GM18517 (cell line): ENCODE data around the gene GLT6D1.
"Not testable (repeated sequence)": the region's sequence is repeated elsewhere in the genome, so short reads cannot be mapped to it uniquely, and the experiment has no call there.

Source experiments
- ATAC-seq: cut with Tn5 transposase; IDR thresholded peaks from one replicate; pipeline ENCODE4 v1.9.1; 2021; ENCODE audit warnings: mild to moderate bottlenecking, moderate library complexity; ENCODE audit not compliant: unreplicated experiment

Gene GLT6D1

GRCh38 chr9:135665795-135666189 is 26.5 kb upstream of the GLT6D1 start:
- no peak for ATAC-seq

GRCh38 chr9:135664801-135665794 is 25.8 kb upstream of the GLT6D1 start:
- no peak for ATAC-seq

- ATAC-seq, result no peak
Measured at GRCh38 chr9:135664266-135664665, 24.9 kb upstream of the GLT6D1 start.

- ATAC-seq, result no peak
Measured at GRCh38 chr9:135663857-135664256, 24.5 kb upstream of the GLT6D1 start.

- ATAC-seq, result no peak
Measured at GRCh38 chr9:135663451-135663770, 24.1 kb upstream of the GLT6D1 start.

GRCh38 chr9:135662758-135663450 is 23.6 kb upstream of the GLT6D1 start, which contains the start of gene LCN9:
Gene LCN9, plus strand, starts transcription at chr9:135663309. Its CDS starts 13 bp downstream, at chr9:135663322.
- no peak for ATAC-seq

GRCh38 chr9:135661816-135662560 is 22.6 kb upstream of the GLT6D1 start:
- ATAC-seq, result no peak

GRCh38 chr9:135660407-135660806 is 21.1 kb upstream of the GLT6D1 start:
- no peak for ATAC-seq

GRCh38 chr9:135659252-135659651 is 19.9 kb upstream of the GLT6D1 start:
- ATAC-seq, result no peak

- ATAC-seq, result no peak
Measured at GRCh38 chr9:135657416-135657815, 18.1 kb upstream of the GLT6D1 start.

- no peak for ATAC-seq
Measured at GRCh38 chr9:135655317-135655716, 16.0 kb upstream of the GLT6D1 start.

- ATAC-seq, result no peak
Measured at GRCh38 chr9:135650408-135650807, 11.1 kb upstream of the GLT6D1 start.

- ATAC-seq, result no peak
Measured at GRCh38 chr9:135649508-135649907, 10.2 kb upstream of the GLT6D1 start.

- ATAC-seq, result no peak
Measured at GRCh38 chr9:135648494-135649410, 9.4 kb upstream of the GLT6D1 start.

- ATAC-seq, result no peak
Measured at GRCh38 chr9:135647884-135648283, 8.5 kb upstream of the GLT6D1 start.

- ATAC-seq, result no peak
Measured at GRCh38 chr9:135644631-135645218, 5.4 kb upstream of the GLT6D1 start.

GRCh38 chr9:135641745-135642144 is 2.4 kb upstream of the GLT6D1 start:
- no peak for ATAC-seq

GRCh38 chr9:135641047-135641446 is 1.7 kb upstream of the GLT6D1 start:
- no peak for ATAC-seq

- not testable (repeated sequence) for ATAC-seq
Measured at GRCh38 chr9:135636930-135637530, 2.3 kb downstream of the GLT6D1 start.
